Measurements from ENCODE around the gene GGT5.

GGT5 gene

GRCh38 chr22:24188705-24189248 lies 56.1 kb downstream of the GGT5 start:
- TF ChIP-seq ZFX (IDR thresholded peaks at IDR 0.05; ENCODE audit: borderline replicate concordance) (no peak), CTCF (IDR thresholded peaks at IDR 0.05) (no peak)

GRCh38 chr22:24187731-24188644 lies 56.9 kb downstream of the GGT5 start:
- H3K27ac ChIP-seq: no peak overlapping the region
- TF ChIP-seq CTCF (IDR thresholded peaks at IDR 0.05) (no peak), ZFX (IDR thresholded peaks at IDR 0.05; ENCODE audit: borderline replicate concordance) (no peak)

More at GRCh38 chr22:24188705-24189248, 56.1 kb downstream of the GGT5 start:
- no peak overlapping the region for H3K27ac ChIP-seq

- TF ChIP-seq ZFX (IDR thresholded peaks at IDR 0.05; ENCODE audit: borderline replicate concordance): no peak
- no peak for TF ChIP-seq CTCF (IDR thresholded peaks at IDR 0.05)
- no peak overlapping the region for H3K27ac ChIP-seq
Observed at GRCh38 chr22:24186892-24187670, 57.8 kb downstream of the GGT5 start.

- no peak overlapping the region for H3K27ac ChIP-seq
- TF ChIP-seq ZFX (IDR thresholded peaks at IDR 0.05; ENCODE audit: borderline replicate concordance): no peak
- TF ChIP-seq CTCF (IDR thresholded peaks at IDR 0.05): no peak
Observed at GRCh38 chr22:24186352-24186740, 58.5 kb downstream of the GGT5 start.

GRCh38 chr22:24185501-24186351 lies 59.2 kb downstream of the GGT5 start:
- H3K27ac ChIP-seq: no peak overlapping the region
- no peak for TF ChIP-seq CTCF (IDR thresholded peaks at IDR 0.05)
- no peak for TF ChIP-seq ZFX (IDR thresholded peaks at IDR 0.05; ENCODE audit: borderline replicate concordance)

- H3K27ac ChIP-seq: no peak overlapping the region
- TF ChIP-seq ZFX (IDR thresholded peaks at IDR 0.05; ENCODE audit: borderline replicate concordance) (no peak), CTCF (IDR thresholded peaks at IDR 0.05) (no peak)
Observed at GRCh38 chr22:24185001-24185500, 59.8 kb downstream of the GGT5 start.

All from 22Rv1 (cell line).